Measurements from ENCODE around the gene PLCG1. TPM values are rescaled to one million over a fixed set of nuclear protein-coding genes. Genes with fewer than 3 reads are reported as not detected.

The PLCG1 gene
- total and polyA plus RNA-seq, 9 of the 15 experiments (the other 6 are each of a cell fraction or from before 2014, with no cell fraction given) = 1.7 to 67.0 (median 34.8) TPM

GRCh38 chr20:41155261-41155660, 17.9 kb downstream of the PLCG1 start:
- H2AFZ ChIP-seq (ENCODE audit: low read depth, low read length) = no peak overlapping the region
- peaks cover 35% of the 10 kb centered on the region for H3K79me2 ChIP-seq (ENCODE audit: control insufficient read depth, insufficient read depth, low read length)
- H3K27ac ChIP-seq (ENCODE audit: extremely low read depth, low read depth, low read length) = no peak overlapping the region
- H3K4me2 ChIP-seq (ENCODE audit: insufficient read depth, low read length) = no peak overlapping the region
- FAIRE-seq = no peak
- no peak overlapping the region for H3K9ac ChIP-seq (ENCODE audit: insufficient read depth in 1 of 2, low read depth in 2 of 2, low read length in 2 of 2)
- H3K9me1 ChIP-seq (ENCODE audit: control insufficient read depth, insufficient read depth, low read length) = peaks cover 13% of the 10 kb centered on the region
- ChIA-PET POLR2A (interaction anchor here (0.8 to 0.9 kb wide), 2 partner anchors 14 to 65 kb away, joined by 3 to 4 read pairs; no protein-coding TSS in a partner anchor), CTCF (ENCODE audit: low intra/inter-chr PET ratio) (no interaction called here)
- 84% methylated on average over 7 of the region's 7 CpGs for WGBS (ENCODE audit: insufficient coverage, low coverage, missing lambda C conversion rate)
- no TSS peak for BruUV-seq (replicated peaks)
- peaks cover 4 to 23% of the 10 kb centered on the region in 2 experiments; a peak in 4 of 5 replicates for H3K4me1 ChIP-seq (replicated peaks in 1 of 2; ENCODE audit: control insufficient read depth in 2 of 2, insufficient read depth in 2 of 2, low read length in 2 of 2)
- peaks cover 75% of the 10 kb centered on the region for H4K20me1 ChIP-seq (replicated peaks; ENCODE audit: control insufficient read depth, insufficient read depth, low read length)
- no peaks in the 10 kb centered on the region for H3K27me3 ChIP-seq (ENCODE audit: control insufficient read depth in 2 of 2, insufficient read depth in 2 of 2, low read length in 2 of 2)
- no peak for DNase-seq (ENCODE audit: extremely low read depth in 1 of 4, low spot score in 3 of 4)
- TF ChIP-seq BHLHE40 (IDR thresholded peaks at IDR 0.05; ENCODE audit: low read length) (0 out of 2 replicates have a peak, but pooled peaks have one; percentile 39), ZNF347 (CRISPR knock-in tag; IDR thresholded peaks at IDR 0.05; ENCODE audit: low read depth) (no peak)
- no peaks in the 10 kb centered on the region for H3K9me3 ChIP-seq (replicated peaks; ENCODE audit: control insufficient read depth, insufficient read depth, low read depth, low read length)
- no peak for ATAC-seq
- in situ Hi-C loops (cut with MboI) (no loop called here), intact Hi-C loops (cut with micrococcal nuclease) (no loop called here)
- H3K4me3 ChIP-seq = no peak overlapping the region
- H3K36me3 ChIP-seq (ENCODE audit: control insufficient read depth, insufficient read depth, low read length) = peaks cover 8% of the 10 kb centered on the region; the same call in 2 of the 3 replicates

GRCh38 chr20:41158082-41158625, 20.8 kb downstream of the PLCG1 start:
- H3K9me3 ChIP-seq (replicated peaks; ENCODE audit: control insufficient read depth, insufficient read depth, low read depth, low read length) = no peaks in the 10 kb centered on the region
- CTCF ChIA-PET (ENCODE audit: low intra/inter-chr PET ratio) = no interaction called here
- POLR2A ChIA-PET = interaction anchor here (1.9 to 2.4 kb wide), 2 partner anchors 9 to 10 kb away, joined by 7 to 15 read pairs; no protein-coding TSS in a partner anchor
- H3K79me2 ChIP-seq (ENCODE audit: control insufficient read depth, insufficient read depth, low read length) = peaks cover 8% of the 10 kb centered on the region; the same call in 2 of the 3 replicates
- peaks cover 23% of the 10 kb centered on the region; the same call in 2 of the 3 replicates for H3K36me3 ChIP-seq (ENCODE audit: control insufficient read depth, insufficient read depth, low read length)
- no peak overlapping the region for H3K4me3 ChIP-seq
- H3K4me2 ChIP-seq (ENCODE audit: insufficient read depth, low read length) = no peak overlapping the region
- H3K27ac ChIP-seq (ENCODE audit: extremely low read depth, low read depth, low read length) = no peak overlapping the region
- H3K27me3 ChIP-seq (ENCODE audit: control insufficient read depth in 2 of 2, insufficient read depth in 2 of 2, low read length in 2 of 2) = no peaks in the 10 kb centered on the region
- FAIRE-seq (no peak), ATAC-seq (no peak), DNase-seq (ENCODE audit: extremely low read depth in 1 of 4, low spot score in 3 of 4) (no peak)
- peaks cover 13% of the 10 kb centered on the region for H3K9me1 ChIP-seq (ENCODE audit: control insufficient read depth, insufficient read depth, low read length)
- WGBS (ENCODE audit: insufficient coverage, low coverage, missing lambda C conversion rate) = 58% methylated on average over 6 of the region's 6 CpGs
- H4K20me1 ChIP-seq (replicated peaks; ENCODE audit: control insufficient read depth, insufficient read depth, low read length) = peaks cover 49% of the 10 kb centered on the region
- no TSS peak for BruUV-seq (replicated peaks)
- 0 out of 4 replicates have a peak overlapping the region, but pooled peaks of 1 of the 2 experiments have one; percentile 6 for H3K9ac ChIP-seq (ENCODE audit: insufficient read depth in 1 of 2, low read depth in 2 of 2, low read length in 2 of 2)
- intact Hi-C loops (cut with micrococcal nuclease) (no loop called here), in situ Hi-C loops (cut with MboI) (no loop called here)
- no peak overlapping the region for H2AFZ ChIP-seq (ENCODE audit: low read depth, low read length)
- H3K4me1 ChIP-seq (replicated peaks in 1 of 2; ENCODE audit: control insufficient read depth in 2 of 2, insufficient read depth in 2 of 2, low read length in 2 of 2) = peaks cover 0 to 11% of the 10 kb centered on the region in 2 experiments; a peak in 3 of 5 replicates
- TF ChIP-seq RHOXF2B (CRISPR knock-in tag; conservative IDR thresholded peaks at IDR 0.05) (no peak), THRAP3 (IDR thresholded peaks at IDR 0.05; ENCODE audit: borderline replicate concordance) (no peak), KDM5B (IDR thresholded peaks at IDR 0.05; ENCODE audit: insufficient replicate concordance, low read depth, low read length) (no peak), SPI1 (IDR thresholded peaks at IDR 0.05; ENCODE audit: borderline replicate concordance, low read depth, low read length) (no peak), CHD1 (IDR thresholded peaks at IDR 0.05; ENCODE audit: low read length) (no peak), MTF1 (CRISPR knock-in tag; IDR thresholded peaks at IDR 0.05; ENCODE audit: borderline replicate concordance) (no peak), ZBTB9 (CRISPR knock-in tag; IDR thresholded peaks at IDR 0.05) (no peak), CTBP1 (IDR thresholded peaks at IDR 0.05; ENCODE audit: borderline replicate concordance) (no peak), DIDO1 (tag; IDR thresholded peaks at IDR 0.05; ENCODE audit: low read depth) (no peak), MEIS2 (IDR thresholded peaks at IDR 0.05; ENCODE audit: partially characterized antibody) (no peak), ZNF133 (CRISPR knock-in tag; IDR thresholded peaks at IDR 0.05) (no peak)
